B cell (primary cell): ENCODE measurements around the gene TPI1.

ENCODE experiments used
- EZH2 ChIP-seq: IDR thresholded peaks from 2 replicates; pipeline ENCODE4 v1.6.1; 2012; ENCODE audit warnings: borderline replicate concordance, low read depth, mild to moderate bottlenecking, moderate library complexity, low read length; ENCODE audit not compliant: insufficient read depth, poor library complexity, severe bottlenecking
- TF ChIP-seq, protein P1 (sequence below): fragments of 200-600 bp; IDR thresholded peaks from one replicate; pipeline ENCODE4 v1.8.0; 2022; ENCODE audit warnings: antibody characterized with exemption, mild to moderate bottlenecking

DNA sequence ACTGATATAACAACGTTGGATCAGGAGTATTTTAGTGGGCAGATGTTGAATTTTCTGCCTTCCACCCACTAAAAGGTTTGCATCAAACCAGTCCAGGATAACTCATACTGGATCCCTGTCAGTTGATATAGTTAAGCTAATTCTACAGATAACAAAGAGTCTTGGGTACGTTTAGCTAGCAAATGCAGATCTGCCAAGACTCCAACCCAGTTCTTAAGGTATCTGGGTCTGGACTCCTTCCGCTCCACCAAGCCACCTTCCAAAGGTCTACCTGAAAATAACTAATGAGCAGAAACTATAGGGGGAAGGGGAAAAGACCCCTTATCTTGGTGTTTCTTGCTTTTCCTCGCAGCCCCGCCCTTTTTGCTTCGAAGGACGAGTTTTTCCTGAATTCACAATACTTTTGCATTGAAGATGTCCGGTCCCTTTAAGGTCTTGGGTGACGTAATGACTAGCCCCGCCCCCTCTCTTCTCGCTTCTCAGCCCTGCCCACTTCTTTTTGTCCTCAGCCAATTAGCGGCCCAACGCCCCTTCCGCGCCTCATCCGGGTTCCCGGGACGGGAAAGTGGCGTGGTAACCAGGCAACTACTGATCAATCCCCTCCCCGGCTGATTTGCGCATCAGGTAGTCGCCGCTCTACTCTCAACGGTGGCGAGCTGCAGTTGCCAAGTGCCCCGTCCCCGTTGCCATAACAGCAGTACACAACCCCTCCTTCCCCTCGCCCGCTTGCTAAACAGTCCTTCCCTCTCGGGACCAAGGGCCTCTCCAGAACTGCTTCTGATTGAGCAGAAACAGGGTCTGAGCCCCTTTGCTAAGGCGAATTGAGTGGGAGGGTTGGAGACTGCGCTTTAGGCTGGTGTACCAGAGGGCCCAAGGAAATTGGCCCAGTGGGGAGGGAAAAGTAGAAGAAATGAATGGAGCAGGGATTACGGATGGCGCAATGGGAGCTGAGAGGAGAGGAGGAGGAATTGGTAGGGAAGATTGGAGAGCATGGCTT is 37.2 kb downstream of the TPI1 start, which contains the start of gene LRRC23:
- no peak for TF ChIP-seq EZH2
- TF ChIP-seq, protein P1, sequence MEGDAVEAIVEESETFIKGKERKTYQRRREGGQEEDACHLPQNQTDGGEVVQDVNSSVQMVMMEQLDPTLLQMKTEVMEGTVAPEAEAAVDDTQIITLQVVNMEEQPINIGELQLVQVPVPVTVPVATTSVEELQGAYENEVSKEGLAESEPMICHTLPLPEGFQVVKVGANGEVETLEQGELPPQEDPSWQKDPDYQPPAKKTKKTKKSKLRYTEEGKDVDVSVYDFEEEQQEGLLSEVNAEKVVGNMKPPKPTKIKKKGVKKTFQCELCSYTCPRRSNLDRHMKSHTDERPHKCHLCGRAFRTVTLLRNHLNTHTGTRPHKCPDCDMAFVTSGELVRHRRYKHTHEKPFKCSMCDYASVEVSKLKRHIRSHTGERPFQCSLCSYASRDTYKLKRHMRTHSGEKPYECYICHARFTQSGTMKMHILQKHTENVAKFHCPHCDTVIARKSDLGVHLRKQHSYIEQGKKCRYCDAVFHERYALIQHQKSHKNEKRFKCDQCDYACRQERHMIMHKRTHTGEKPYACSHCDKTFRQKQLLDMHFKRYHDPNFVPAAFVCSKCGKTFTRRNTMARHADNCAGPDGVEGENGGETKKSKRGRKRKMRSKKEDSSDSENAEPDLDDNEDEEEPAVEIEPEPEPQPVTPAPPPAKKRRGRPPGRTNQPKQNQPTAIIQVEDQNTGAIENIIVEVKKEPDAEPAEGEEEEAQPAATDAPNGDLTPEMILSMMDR: no peak
